K562 (cell line): Measurements from ENCODE around the gene GALE. TPM values are rescaled to one million over a fixed set of nuclear protein-coding genes. Genes with fewer than 3 reads are reported as not detected.

Source experiments
- ARID4B ChIP-seq: sonication (generic); formaldehyde crosslinking; IDR thresholded peaks from 2 replicates; pipeline ENCODE4 v1.8.0; 2022; ENCODE audit warnings: mild to moderate bottlenecking, missing genetic modification reagents
- ASH1L ChIP-seq: fragments of 450-650 bp; IDR thresholded peaks from 2 replicates; pipeline ENCODE4 v1.6.1; 2018; ENCODE audit warnings: borderline replicate concordance, mild to moderate bottlenecking, low read depth; ENCODE audit not compliant: partially characterized antibody
- ATF3 ChIP-seq, 2 experiments: fragments of 450-650 bp in 1 of 2; sonication (generic) in 1 of 2; formaldehyde crosslinking in 1 of 2; IDR thresholded peaks in 1 of 2; conservative IDR thresholded peaks in 1 of 2; 2 replicates each; pipeline versions ENCODE4 v1.6.1 to v1.8.1; 2016 to 2023; ENCODE audit warnings: mild to moderate bottlenecking in 2 of 2, moderate library complexity in 2 of 2, inconsistent platforms in 1 of 2, missing genetic modification reagents in 1 of 2
- CLOCK ChIP-seq: fragments of 250-450 bp; sonication (Bioruptor Pico); IDR thresholded peaks from 2 replicates; pipeline ENCODE4 v1.4.0; 2020; ENCODE audit warnings: mild to moderate bottlenecking, moderate library complexity, borderline replicate concordance
- HNRNPK ChIP-seq: fragments of 200-400 bp; formaldehyde crosslinking; IDR thresholded peaks from one replicate; pipeline ENCODE4 v1.6.1; 2018; ENCODE audit warnings: mild to moderate bottlenecking, low read depth, low read length; ENCODE audit not compliant: poor library complexity, severe bottlenecking
- JUN ChIP-seq, 2 experiments: sonication (generic) in 1 of 2; formaldehyde crosslinking in 1 of 2; IDR thresholded peaks; 2 replicates each; pipeline versions ENCODE4 v1.6.1 to v1.8.0; 2012 to 2022; ENCODE audit warnings: borderline replicate concordance in 2 of 2, mild to moderate bottlenecking in 2 of 2, improper control_type of control experiment in 1 of 2, low read depth in 1 of 2, low read length in 1 of 2, missing genetic modification reagents in 1 of 2
- MLLT1 ChIP-seq, 2 experiments: fragments of 450-650 bp; IDR thresholded peaks; 2 replicates each; pipeline ENCODE4 v1.6.1; 2016
- NFIC ChIP-seq: fragments of 450-650 bp; IDR thresholded peaks from 2 replicates; pipeline ENCODE4 v1.6.1; 2017; ENCODE audit warnings: mild to moderate bottlenecking, inconsistent platforms
- SNIP1 ChIP-seq: fragments of 450-650 bp; IDR thresholded peaks from 2 replicates; pipeline ENCODE4 v1.7.1; 2017; ENCODE audit warnings: low read depth, mild to moderate bottlenecking
- ZMIZ1 ChIP-seq, 2 experiments: fragments of 150-350 bp in 1 of 2; IDR thresholded peaks; 2 replicates each; pipeline ENCODE4 v1.6.1; 2012 to 2016; ENCODE audit warnings: low read depth in 2 of 2, low read length in 2 of 2, mild to moderate bottlenecking in 1 of 2, moderate library complexity in 1 of 2
- ZNF133 ChIP-seq: fragments of 250-450 bp; sonication (Bioruptor Pico); IDR thresholded peaks from 2 replicates; pipeline ENCODE4 v1.4.0; 2020; ENCODE audit warnings: mild to moderate bottlenecking
- ZNF140 ChIP-seq: fragments of 250-450 bp; sonication (Bioruptor Pico); IDR thresholded peaks from 2 replicates; pipeline ENCODE4 v1.8.0; 2021; ENCODE audit warnings: moderate library complexity, mild to moderate bottlenecking, inconsistent platforms
- ZNF717 ChIP-seq: fragments of 250-450 bp; sonication (Bioruptor Pico); IDR thresholded peaks from 2 replicates; pipeline ENCODE4 v1.5.0; 2021
- polyA plus RNA-seq, 8 experiments: library from polyadenylated mRNA; depleted of rRNA in 4 of 8; stranded (reverse) in 5 of 8; unstranded in 3 of 8; fragments of >200 nt; fragmentation: Nextera tagmentation in 2 of 8; fragmentation: Illumina TruSeq in 1 of 8; extraction: Ambion mirVana in 2 of 8; extraction: Trizol in 1 of 8; gene quantifications; 2 replicates each; pipeline versions ENCODE4 v1.2.1 to v1.2.3, GENCODE V29; 2011 to 2014; ENCODE audit warnings: inconsistent platforms in 1 of 8, missing spikeins in 1 of 8
- total RNA-seq, 7 experiments: library from RNA; depleted of rRNA in 6 of 7; stranded (reverse); fragments of >200 nt in 6 of 7; fragmentation: Illumina TruSeq in 2 of 7; extraction: Trizol in 2 of 7; gene quantifications; 2 replicates each; pipeline versions ENCODE4 v1.2.1 to v1.2.3, GENCODE V29; 2011 to 2021; ENCODE audit warnings: low replicate concordance in 1 of 7

The GALE gene
- total and polyA plus RNA-seq, 9 of the 15 experiments (the other 6 are each of a cell fraction or from before 2014, with no cell fraction given): 8.4 to 139 (median 88.3) TPM

GRCh38 chr1:23756676-23757075 is 43.9 kb downstream of the GALE start (continued):
- TF ChIP-seq ATF3 (IDR thresholded peaks at IDR 0.05): peak; percentile 73
- no peak for TF ChIP-seq ATF3 (CRISPR knock-in tag; conservative IDR thresholded peaks at IDR 0.05)
- TF ChIP-seq JUN (IDR thresholded peaks at IDR 0.05; ENCODE audit: borderline replicate concordance, low read depth, low read length): 0 out of 2 replicates have a peak, but pooled peaks have one; percentile 30
- TF ChIP-seq JUN (CRISPR knock-in tag; IDR thresholded peaks at IDR 0.05; ENCODE audit: borderline replicate concordance): no peak
- no peak for TF ChIP-seq NFIC
- no peak for TF ChIP-seq ZNF140 (CRISPR knock-in tag)
- TF ChIP-seq ZNF133: no peak
- no peak for TF ChIP-seq HNRNPK
- no peak for TF ChIP-seq SNIP1
- no peak for TF ChIP-seq CLOCK
- TF ChIP-seq ZNF717: no peak
- TF ChIP-seq ZMIZ1 (IDR thresholded peaks at IDR 0.05; ENCODE audit: low read depth in 2 of 2, low read length in 2 of 2): no peak
- TF ChIP-seq ARID4B (CRISPR knock-in tag): no peak
- no peak for TF ChIP-seq ASH1L
- no peak for TF ChIP-seq MLLT1 (IDR thresholded peaks at IDR 0.05)
